ENCODE data around the gene SAT1. TPM values are rescaled to one million over a fixed set of nuclear protein-coding genes. Genes with fewer than 3 reads are reported as not detected.

The SAT1 gene
- total RNA-seq, 1 donor = 96.6 TPM

- Histone ChIP-seq H3K4me1 (ENCODE audit: insufficient read depth, low read length) (no peaks in the 10 kb centered on the region), H3K36me3 (ENCODE audit: insufficient read depth, low read length) (no peaks in the 10 kb centered on the region), H3K9me3 (ENCODE audit: low read depth, low read length) (no peaks in the 10 kb centered on the region), H3K4me2 (ENCODE audit: insufficient read depth, low read length) (no peak overlapping the region), H3K27me3 (ENCODE audit: insufficient read depth, low read length) (no peaks in the 10 kb centered on the region), H4K20me1 (ENCODE audit: insufficient read depth, low read length) (no peaks in the 10 kb centered on the region), H3K27ac (ENCODE audit: low read depth, low read length) (no peak overlapping the region), H3K79me2 (ENCODE audit: insufficient read depth, low read length) (no peaks in the 10 kb centered on the region), H3K4me3 (ENCODE audit: insufficient read depth, low read length) (no peak overlapping the region), H2AFZ (ENCODE audit: low read length) (no peak overlapping the region)
- DNase-seq (ENCODE audit: insufficient read length, low spot score, missing footprints) = no peak
- no peak for TF ChIP-seq CTCF (IDR thresholded peaks at IDR 0.05; ENCODE audit: extremely low read depth, low read depth, low read length)
Measured at GRCh38 chrX:23825675-23826074, 42.7 kb downstream of the SAT1 start.

GRCh38 chrX:23826216-23826615 is 43.2 kb downstream of the SAT1 start:
- TF ChIP-seq CTCF (IDR thresholded peaks at IDR 0.05; ENCODE audit: extremely low read depth, low read depth, low read length) = no peak
- no peaks in the 10 kb centered on the region for H3K79me2 ChIP-seq (ENCODE audit: insufficient read depth, low read length)
- H3K27ac ChIP-seq (ENCODE audit: low read depth, low read length) = no peak overlapping the region
- H3K27me3 ChIP-seq (ENCODE audit: insufficient read depth, low read length) = no peaks in the 10 kb centered on the region
- H4K20me1 ChIP-seq (ENCODE audit: insufficient read depth, low read length) = no peaks in the 10 kb centered on the region
- H3K36me3 ChIP-seq (ENCODE audit: insufficient read depth, low read length) = no peaks in the 10 kb centered on the region
- no peaks in the 10 kb centered on the region for H3K9me3 ChIP-seq (ENCODE audit: low read depth, low read length)
- H3K4me3 ChIP-seq (ENCODE audit: insufficient read depth, low read length) = no peak overlapping the region
- no peak overlapping the region for H3K4me2 ChIP-seq (ENCODE audit: insufficient read depth, low read length)
- DNase-seq (ENCODE audit: insufficient read length, low spot score, missing footprints) = no peak
- H2AFZ ChIP-seq (ENCODE audit: low read length) = no peak overlapping the region
- H3K4me1 ChIP-seq (ENCODE audit: insufficient read depth, low read length) = no peaks in the 10 kb centered on the region

- Histone ChIP-seq H2AFZ (ENCODE audit: low read length) (no peak overlapping the region), H3K4me1 (ENCODE audit: insufficient read depth, low read length) (no peaks in the 10 kb centered on the region), H3K4me2 (ENCODE audit: insufficient read depth, low read length) (no peak overlapping the region), H3K27ac (ENCODE audit: low read depth, low read length) (no peak overlapping the region), H3K36me3 (ENCODE audit: insufficient read depth, low read length) (no peaks in the 10 kb centered on the region), H4K20me1 (ENCODE audit: insufficient read depth, low read length) (no peaks in the 10 kb centered on the region), H3K9me3 (ENCODE audit: low read depth, low read length) (no peaks in the 10 kb centered on the region), H3K4me3 (ENCODE audit: insufficient read depth, low read length) (no peak overlapping the region), H3K79me2 (ENCODE audit: insufficient read depth, low read length) (no peaks in the 10 kb centered on the region), H3K27me3 (ENCODE audit: insufficient read depth, low read length) (no peaks in the 10 kb centered on the region)
- no peak for DNase-seq (ENCODE audit: insufficient read length, low spot score, missing footprints)
- no peak for TF ChIP-seq CTCF (IDR thresholded peaks at IDR 0.05; ENCODE audit: extremely low read depth, low read depth, low read length)
Measured at GRCh38 chrX:23826653-23827052, 43.7 kb downstream of the SAT1 start.

- no peaks in the 10 kb centered on the region for H3K36me3 ChIP-seq (ENCODE audit: insufficient read depth, low read length)
- no peak overlapping the region for H3K4me2 ChIP-seq (ENCODE audit: insufficient read depth, low read length)
- no peak for DNase-seq (ENCODE audit: insufficient read length, low spot score, missing footprints)
- H4K20me1 ChIP-seq (ENCODE audit: insufficient read depth, low read length) = no peaks in the 10 kb centered on the region
- H3K4me3 ChIP-seq (ENCODE audit: insufficient read depth, low read length) = no peak overlapping the region
- H3K9me3 ChIP-seq (ENCODE audit: low read depth, low read length) = no peaks in the 10 kb centered on the region
- no peaks in the 10 kb centered on the region for H3K27me3 ChIP-seq (ENCODE audit: insufficient read depth, low read length)
- TF ChIP-seq CTCF (IDR thresholded peaks at IDR 0.05; ENCODE audit: extremely low read depth, low read depth, low read length) = no peak
- H3K79me2 ChIP-seq (ENCODE audit: insufficient read depth, low read length) = no peaks in the 10 kb centered on the region
- no peak overlapping the region for H2AFZ ChIP-seq (ENCODE audit: low read length)
- no peaks in the 10 kb centered on the region for H3K4me1 ChIP-seq (ENCODE audit: insufficient read depth, low read length)
- H3K27ac ChIP-seq (ENCODE audit: low read depth, low read length) = no peak overlapping the region
Measured at GRCh38 chrX:23828881-23829280, 45.9 kb downstream of the SAT1 start.
